ENCODE measurements around the gene ARFGAP3.

ARFGAP3 gene

GRCh38 chr22:42856865-42857704, at the start of gene ARFGAP3:
Gene ARFGAP3, minus strand, starts transcription at chr22:42857273. Its CDS starts 91 bp downstream, at chr22:42857182.
- DNase-seq (ENCODE audit: low read depth in 3 of 3): peak; percentile 86 to 90 (median 90)

- no peak for DNase-seq (ENCODE audit: low read depth in 3 of 3)
Measured at GRCh38 chr22:42905702-42906183, 48.7 kb upstream of the ARFGAP3 start.

- no peak for DNase-seq (ENCODE audit: low read depth in 3 of 3)
Measured at GRCh38 chr22:42905217-42905616, 48.1 kb upstream of the ARFGAP3 start.

- no peak for DNase-seq (ENCODE audit: low read depth in 3 of 3)
Measured at GRCh38 chr22:42904050-42904449, 47.0 kb upstream of the ARFGAP3 start.

GRCh38 chr22:42902875-42903510, 45.9 kb upstream of the ARFGAP3 start:
- DNase-seq (ENCODE audit: low read depth in 3 of 3): no peak

- no peak for DNase-seq (ENCODE audit: low read depth in 3 of 3)
Measured at GRCh38 chr22:42901790-42902508, 44.9 kb upstream of the ARFGAP3 start.

- DNase-seq (ENCODE audit: low read depth in 3 of 3): no peak
Measured at GRCh38 chr22:42897960-42898359, 40.9 kb upstream of the ARFGAP3 start.

- DNase-seq (ENCODE audit: low read depth in 3 of 3): no peak
Measured at GRCh38 chr22:42895541-42895981, 38.5 kb upstream of the ARFGAP3 start.

- no peak for DNase-seq (ENCODE audit: low read depth in 3 of 3)
Measured at GRCh38 chr22:42895087-42895486, 38.0 kb upstream of the ARFGAP3 start.

- no peak for DNase-seq (ENCODE audit: low read depth in 3 of 3)
Measured at GRCh38 chr22:42893371-42894150, 36.5 kb upstream of the ARFGAP3 start.

- no peak for DNase-seq (ENCODE audit: low read depth in 3 of 3)
Measured at GRCh38 chr22:42892571-42893316, 35.7 kb upstream of the ARFGAP3 start.

GRCh38 chr22:42892156-42892555, 35.1 kb upstream of the ARFGAP3 start:
- no peak for DNase-seq (ENCODE audit: low read depth in 3 of 3)

- DNase-seq (ENCODE audit: low read depth in 3 of 3): no peak
Measured at GRCh38 chr22:42891696-42892095, 34.6 kb upstream of the ARFGAP3 start.

- DNase-seq (ENCODE audit: low read depth in 3 of 3): no peak
Measured at GRCh38 chr22:42891008-42891407, 33.9 kb upstream of the ARFGAP3 start.

- DNase-seq (ENCODE audit: low read depth in 3 of 3): no peak
Measured at GRCh38 chr22:42889304-42889703, 32.2 kb upstream of the ARFGAP3 start.

- DNase-seq (ENCODE audit: low read depth in 3 of 3): no peak
Measured at GRCh38 chr22:42887523-42888507, 30.7 kb upstream of the ARFGAP3 start.

- no peak for DNase-seq (ENCODE audit: low read depth in 3 of 3)
Measured at GRCh38 chr22:42887120-42887519, 30.0 kb upstream of the ARFGAP3 start.

- no peak for DNase-seq (ENCODE audit: low read depth in 3 of 3)
Measured at GRCh38 chr22:42885446-42885845, 28.4 kb upstream of the ARFGAP3 start.

GRCh38 chr22:42884616-42885375, 27.7 kb upstream of the ARFGAP3 start:
- DNase-seq (ENCODE audit: low read depth in 3 of 3): no peak
